Esophagus (tissue), 2 donors: Measurements from ENCODE around the gene FAM131A. TPM values are rescaled to one million over a fixed set of nuclear protein-coding genes. Genes with fewer than 3 reads are reported as not detected.

Experiments used
- H3K27ac ChIP-seq, 2 donors: one replicate each; pipeline ENCODE4 v1.5.1; 2013; ENCODE audit warnings: low read depth in 2 of 2, mild to moderate bottlenecking in 2 of 2, inconsistent platforms in 1 of 2, low read length in 1 of 2, moderate library complexity in 1 of 2
- H3K27me3 ChIP-seq, 2 donors: one replicate each; pipeline ENCODE4 v1.6.1; 2013; ENCODE audit warnings: low read length in 2 of 2, control low read depth in 1 of 2, mild to moderate bottlenecking in 1 of 2; ENCODE audit not compliant: insufficient read depth in 2 of 2, control insufficient read depth in 1 of 2
- H3K36me3 ChIP-seq, 2 donors: one replicate each; pipeline ENCODE4 v1.6.1; 2013; ENCODE audit warnings: low read length in 1 of 2; ENCODE audit not compliant: control insufficient read depth in 2 of 2, insufficient read depth in 2 of 2
- H3K4me1 ChIP-seq, 2 donors: one replicate each; pipeline ENCODE4 v1.6.1; 2013; ENCODE audit warnings: low read length in 1 of 2; ENCODE audit not compliant: control insufficient read depth in 2 of 2, insufficient read depth in 2 of 2
- H3K4me3 ChIP-seq, 2 donors: one replicate each; pipeline ENCODE4 v1.5.1; 2013; ENCODE audit warnings: low read length in 2 of 2, mild to moderate bottlenecking in 2 of 2, low read depth in 1 of 2, moderate library complexity in 1 of 2
- H3K9me3 ChIP-seq, 2 donors: one replicate each; pipeline ENCODE4 v1.6.1; 2013; ENCODE audit warnings: mild to moderate bottlenecking in 2 of 2, low read depth in 1 of 2, low read length in 1 of 2, moderate library complexity in 1 of 2; ENCODE audit not compliant: control insufficient read depth in 2 of 2, insufficient read depth in 1 of 2
- WGBS, 2 donors: extraction: QIAGEN DNeasy Blood & Tissue Kit; methylation state at CpG; one replicate each; pipeline ENCODE4 v1.1.7; 2013; 5-methylcytosine and 5-hydroxymethylcytosine counted together
- polyA plus RNA-seq, 2 donors: library from polyadenylated mRNA; stranded (reverse); fragments of 200-250 nt; gene quantifications; one replicate each; pipeline ENCODE4 v1.2.3, GENCODE V29; 2013
- donor health status: healthy with polysubstance abuse.
- donor health status: Bipolar disorder and iron deficiency.

FAM131A gene
- polyA plus RNA-seq, 2 donors, result 7.7 to 9.5 TPM

DNA sequence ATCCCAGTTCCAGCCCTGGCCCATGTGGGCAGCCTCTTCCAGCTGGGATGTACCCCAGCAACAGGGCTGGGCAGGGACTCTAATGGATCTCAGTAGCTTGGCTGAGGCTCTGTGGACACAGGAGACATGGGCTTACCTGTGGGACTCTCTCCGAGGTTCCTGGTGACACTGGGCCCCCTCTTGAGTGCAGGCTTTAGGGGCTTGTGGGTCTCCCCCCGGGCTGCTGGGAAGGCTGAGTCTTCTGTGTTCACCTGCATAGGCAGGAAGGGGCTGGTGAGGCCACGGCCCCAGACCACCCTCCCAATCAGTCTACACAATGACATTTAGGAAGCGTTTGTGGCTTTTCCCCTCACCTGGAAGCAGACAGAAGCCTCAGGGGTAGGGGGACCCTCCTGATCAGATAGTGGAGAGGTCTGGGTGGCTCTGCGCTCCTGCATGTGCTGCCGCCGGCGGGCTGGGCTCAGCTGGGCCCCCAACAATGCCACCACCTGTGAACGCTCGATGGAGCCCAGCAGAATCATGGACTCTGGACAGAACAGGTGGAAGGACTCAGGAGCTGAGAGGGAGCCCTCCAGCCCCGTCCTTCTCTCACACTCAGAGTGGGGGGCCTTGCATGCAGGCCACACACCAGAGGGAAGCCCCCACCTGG is 15.6 kb downstream of the FAM131A start:
- H3K4me3 ChIP-seq, result no peak overlapping the region
- H3K36me3 ChIP-seq, result peaks cover 0 to 9% of the 10 kb centered on the region in 2 donors
- 83 to 85% methylated on average over 11 of the region's 11 CpGs for WGBS, 2 donors
- no peaks in the 10 kb centered on the region for H3K27me3 ChIP-seq
- no peaks in the 10 kb centered on the region for H3K9me3 ChIP-seq
- H3K4me1 ChIP-seq, result peaks cover 2 to 7% of the 10 kb centered on the region in 2 donors
- H3K27ac ChIP-seq, result no peak overlapping the region

DNA sequence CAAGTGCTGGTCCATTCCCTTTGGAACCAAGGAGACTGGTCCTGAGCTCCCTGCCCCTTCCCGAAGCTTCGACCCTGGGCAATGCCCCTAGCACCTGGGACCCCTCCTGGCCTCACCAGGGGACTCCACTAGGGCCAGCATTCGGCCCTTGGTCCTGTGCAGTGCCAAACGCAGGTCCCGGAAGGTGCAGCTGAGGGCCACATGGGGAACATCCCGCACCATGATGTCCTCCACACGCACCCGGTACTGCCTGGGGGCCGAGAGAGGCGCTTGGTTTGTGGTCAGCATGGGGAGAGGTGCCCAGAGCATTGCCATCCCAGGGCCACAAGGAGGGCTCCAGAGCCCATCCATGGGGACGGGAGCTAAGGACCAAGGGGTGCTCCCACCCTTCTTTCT is 16.1 kb downstream of the FAM131A start:
- 93 to 94% methylated on average over 11 of the region's 11 CpGs for WGBS, 2 donors
- no peaks in the 10 kb centered on the region for H3K27me3 ChIP-seq
- no peak overlapping the region for H3K27ac ChIP-seq
- H3K4me3 ChIP-seq, result no peak overlapping the region
- H3K36me3 ChIP-seq, result peaks cover 0 to 9% of the 10 kb centered on the region in 2 donors
- peaks cover 2 to 7% of the 10 kb centered on the region in 2 donors for H3K4me1 ChIP-seq
- H3K9me3 ChIP-seq, result no peaks in the 10 kb centered on the region

DNA sequence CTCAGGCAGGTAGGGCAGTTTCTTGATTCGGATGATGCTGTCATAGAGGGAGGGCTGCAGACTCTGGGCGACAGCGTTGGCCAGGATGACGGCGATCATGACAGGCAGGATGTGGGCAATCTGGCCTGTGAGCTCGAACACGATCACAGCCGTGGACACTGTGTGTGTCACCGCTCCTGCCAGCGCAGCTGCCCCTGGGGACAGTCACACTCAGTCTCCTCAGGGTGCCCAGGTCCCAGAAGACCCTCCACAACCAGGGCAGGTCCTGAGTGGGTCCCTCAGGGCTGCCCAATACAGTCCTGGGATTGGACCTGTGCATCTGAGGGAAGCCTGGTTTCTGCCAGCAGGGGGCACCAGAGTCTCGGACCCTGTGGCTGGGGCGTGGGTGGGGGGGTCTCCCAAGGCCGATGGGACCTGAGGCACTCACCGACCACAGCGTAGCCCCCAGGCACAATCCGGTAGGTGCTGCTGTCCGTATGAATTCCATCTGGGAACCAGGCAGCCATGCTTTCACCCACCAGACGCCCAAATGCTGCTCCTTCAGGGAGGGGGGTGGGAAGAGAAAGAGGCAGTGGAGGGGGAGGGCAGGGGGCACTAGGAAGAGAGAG is 16.8 kb downstream of the FAM131A start:
- H3K27me3 ChIP-seq, result no peaks in the 10 kb centered on the region
- no peak overlapping the region for H3K4me3 ChIP-seq
- H3K9me3 ChIP-seq, result no peaks in the 10 kb centered on the region
- H3K4me1 ChIP-seq, result peaks cover 2 to 9% of the 10 kb centered on the region in 2 donors
- whole genome bisulfite sequencing, 2 donors, result 47 to 53% methylated on average over 18 of the region's 18 CpGs
- H3K36me3 ChIP-seq, result peaks cover 0 to 9% of the 10 kb centered on the region in 2 donors
- H3K27ac ChIP-seq, result no peak overlapping the region

DNA sequence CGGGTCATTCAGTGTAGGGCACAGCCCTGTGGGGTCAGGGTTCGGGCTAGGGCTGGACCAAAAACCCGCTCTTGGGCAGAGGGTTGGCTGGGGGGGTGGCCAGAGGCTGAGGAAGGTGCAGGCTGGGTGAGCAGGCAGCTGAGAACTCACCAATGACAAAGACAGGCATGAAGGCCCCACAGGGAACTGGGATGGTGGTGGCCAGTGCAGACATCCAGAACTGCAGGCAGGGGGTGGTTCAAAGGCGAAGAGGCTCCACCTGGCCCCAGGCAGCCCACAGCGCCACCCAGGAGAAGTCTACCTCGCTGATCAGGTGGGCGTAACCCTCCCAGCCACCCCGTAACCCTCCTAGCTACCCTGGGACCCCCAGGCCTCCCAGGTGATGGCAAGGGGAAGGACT is 17.4 kb downstream of the FAM131A start:
- no peaks in the 10 kb centered on the region for H3K9me3 ChIP-seq
- WGBS, 2 donors, result 79 to 83% methylated on average over 8 of the region's 8 CpGs
- no peaks in the 10 kb centered on the region for H3K27me3 ChIP-seq
- peaks cover 2 to 9% of the 10 kb centered on the region in 2 donors for H3K4me1 ChIP-seq
- H3K4me3 ChIP-seq, result no peak overlapping the region
- H3K36me3 ChIP-seq, result peaks cover 0 to 9% of the 10 kb centered on the region in 2 donors
- no peak overlapping the region for H3K27ac ChIP-seq

DNA sequence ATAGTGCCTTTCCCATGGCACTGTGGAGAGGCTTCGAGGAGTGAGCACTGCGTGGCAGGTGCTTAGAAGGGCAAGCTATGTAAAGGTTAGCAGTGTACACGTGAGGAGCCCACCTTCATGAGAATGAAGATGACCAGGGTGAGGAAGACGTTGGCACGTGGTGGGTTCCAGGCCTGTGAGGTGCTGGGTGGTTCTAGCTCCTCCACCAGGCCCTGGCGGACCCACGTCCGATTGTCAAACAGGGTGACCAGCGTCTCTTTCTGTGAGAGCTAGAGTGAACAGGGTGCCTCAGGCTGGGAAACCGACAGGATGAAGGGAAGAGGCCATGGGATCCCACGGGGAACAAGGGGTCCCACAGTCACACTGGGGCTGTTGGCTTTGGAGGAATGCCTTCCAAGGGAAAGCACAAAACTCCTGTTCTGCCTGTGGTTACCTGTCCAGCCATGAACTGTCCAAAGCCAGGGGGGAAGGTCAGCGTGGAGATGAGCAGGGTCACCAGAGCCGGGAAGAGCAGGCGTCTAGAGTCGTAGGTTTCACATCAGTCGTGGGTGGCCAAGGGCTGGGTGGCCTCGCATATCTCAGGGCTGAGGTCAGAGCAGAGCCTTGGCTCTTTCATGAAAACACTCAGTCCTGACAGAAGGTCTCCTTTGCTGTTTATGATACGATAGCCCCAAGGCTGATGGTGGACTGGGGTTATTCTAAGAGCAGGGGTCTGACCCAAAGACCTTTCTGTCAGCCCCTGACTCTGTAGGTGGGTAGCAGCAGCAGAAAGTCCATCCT is 18.1 kb downstream of the FAM131A start:
- Histone ChIP-seq H3K9me3 (no peaks in the 10 kb centered on the region), H3K4me1 (peaks cover 2 to 9% of the 10 kb centered on the region in 2 donors), H3K27me3 (no peaks in the 10 kb centered on the region), H3K4me3 (no peak overlapping the region), H3K27ac (no peak overlapping the region), H3K36me3 (peaks cover 0 to 9% of the 10 kb centered on the region in 2 donors)
- 83 to 86% methylated on average over 18 of the region's 18 CpGs for WGBS, 2 donors

DNA sequence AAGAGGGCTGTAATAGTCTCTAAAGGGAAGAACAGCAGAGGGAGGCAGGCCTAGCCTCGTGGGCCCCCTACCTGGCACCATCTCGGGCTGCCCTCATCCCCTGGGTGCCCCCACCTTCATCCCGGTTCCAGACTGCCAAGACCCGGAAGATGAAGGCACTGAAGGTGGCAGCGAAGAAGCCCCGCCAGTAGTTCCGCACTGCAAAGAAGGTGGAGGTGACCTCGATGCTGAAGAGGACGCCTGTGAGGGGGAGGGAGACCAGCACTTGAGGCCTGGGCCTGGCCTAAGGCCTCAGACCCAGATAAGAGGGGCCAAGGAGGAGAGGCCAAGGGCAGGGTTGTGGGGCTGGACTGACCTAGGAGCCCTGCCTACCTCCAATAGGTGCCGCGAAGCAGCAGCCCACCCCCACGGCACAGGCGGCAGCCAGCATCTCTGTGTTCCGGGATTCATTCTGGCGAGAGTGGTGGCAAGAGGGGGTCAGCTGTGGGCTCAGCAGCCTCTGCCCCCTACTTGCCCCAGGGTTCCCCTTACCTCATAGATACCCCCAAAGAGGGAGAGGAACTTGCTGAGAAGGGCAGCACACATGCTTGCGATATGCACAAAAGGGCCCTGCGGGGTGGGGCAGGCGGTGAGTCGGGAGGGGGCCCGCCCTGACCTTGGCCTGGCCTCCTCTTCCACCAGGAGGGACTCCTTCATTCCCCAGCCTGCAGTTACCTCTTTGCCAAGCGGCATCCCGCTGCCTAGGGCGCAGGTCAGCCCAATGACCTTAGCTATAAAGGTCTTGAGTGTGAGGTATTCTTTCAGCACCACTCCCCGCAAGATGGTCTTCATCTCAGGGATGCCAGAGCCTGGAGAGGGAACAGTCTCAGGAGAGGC is 20.1 kb downstream of the FAM131A start:
- Histone ChIP-seq H3K27me3 (no peaks in the 10 kb centered on the region), H3K9me3 (no peaks in the 10 kb centered on the region), H3K27ac (no peak overlapping the region), H3K4me3 (no peak overlapping the region), H3K36me3 (peaks cover 0 to 9% of the 10 kb centered on the region in 2 donors), H3K4me1 (peaks cover 0 to 7% of the 10 kb centered on the region in 2 donors)
- 93 to 94% methylated on average over 24 of the region's 24 CpGs for WGBS, 2 donors

DNA sequence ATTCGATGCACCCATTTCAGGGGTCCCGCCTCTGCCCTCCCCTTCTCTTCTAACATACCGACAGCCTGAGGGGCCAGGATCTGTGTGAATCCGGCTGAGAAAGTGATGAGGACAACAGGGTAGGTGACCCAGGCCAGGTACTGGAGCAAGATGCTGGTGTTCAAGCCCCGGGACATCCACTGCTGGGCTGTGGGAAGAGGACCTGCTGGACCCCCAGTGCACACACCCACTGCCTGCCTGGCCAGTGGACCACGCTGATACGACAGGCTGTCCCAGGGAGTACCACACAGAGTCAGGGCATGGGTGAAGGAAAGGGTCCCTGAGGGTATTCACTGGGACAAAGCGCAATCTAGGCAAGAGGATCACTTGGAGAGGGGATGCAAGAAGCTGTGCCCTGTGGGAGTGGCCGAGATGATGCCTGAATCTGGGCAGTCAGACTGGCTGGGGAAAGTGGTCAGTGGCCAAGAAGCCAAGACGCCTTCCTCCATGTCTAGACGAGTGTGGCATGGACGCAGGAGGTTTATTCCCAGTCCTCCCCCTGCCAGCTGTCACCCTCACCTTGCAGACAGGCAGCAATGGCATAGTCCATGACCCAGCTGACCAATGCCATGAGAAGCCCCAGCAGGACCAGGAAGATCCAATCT is 20.8 kb downstream of the FAM131A start:
- Histone ChIP-seq H3K36me3 (peaks cover 0 to 9% of the 10 kb centered on the region in 2 donors), H3K27ac (no peak overlapping the region), H3K9me3 (no peaks in the 10 kb centered on the region), H3K27me3 (no peaks in the 10 kb centered on the region), H3K4me1 (peaks cover 0 to 6% of the 10 kb centered on the region in 2 donors), H3K4me3 (no peak overlapping the region)
- WGBS, 2 donors, result 91 to 93% methylated on average over 12 of the region's 12 CpGs

DNA sequence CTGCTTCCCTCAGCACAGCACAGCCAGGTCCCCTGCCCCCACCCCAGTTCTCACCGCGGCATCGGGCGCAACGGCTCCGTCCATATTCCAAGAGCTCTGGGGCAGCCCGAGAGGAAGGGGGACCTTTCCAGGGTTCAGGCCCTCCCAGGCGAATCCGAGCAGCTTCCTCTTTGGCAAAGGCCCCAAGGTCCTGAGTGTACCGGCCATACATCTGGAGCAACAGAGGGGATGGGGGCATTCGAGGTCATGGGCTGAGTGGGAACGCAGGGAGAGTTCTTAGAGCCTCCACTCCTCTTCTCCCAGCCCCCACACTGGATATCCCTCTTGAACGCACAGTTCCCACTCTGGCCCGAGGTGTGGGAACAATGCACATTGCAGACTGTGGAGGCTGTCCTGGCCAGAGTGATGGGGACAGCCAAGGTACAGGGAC is 21.5 kb downstream of the FAM131A start:
- peaks cover 0 to 6% of the 10 kb centered on the region in 2 donors for H3K36me3 ChIP-seq
- H3K4me3 ChIP-seq, result no peak overlapping the region
- H3K9me3 ChIP-seq, result no peaks in the 10 kb centered on the region
- H3K27me3 ChIP-seq, result no peaks in the 10 kb centered on the region
- no peak overlapping the region for H3K27ac ChIP-seq
- H3K4me1 ChIP-seq, result peaks cover 0 to 6% of the 10 kb centered on the region in 2 donors
- 78 to 83% methylated on average over 14 of the region's 14 CpGs for WGBS, 2 donors
